Measurements from ENCODE around the gene FDXACB1.
A peak's percentile ranks its signal among the peaks of the same experiment; 100 is the strongest.

The FDXACB1 gene

GRCh38 chr11:111841370-111842053, 37.5 kb downstream of the FDXACB1 start:
- peak; percentile 84 for DNase-seq (ENCODE audit: low read depth)

- no peak for DNase-seq (ENCODE audit: low read depth)
Measured at GRCh38 chr11:111840143-111840542, 38.8 kb downstream of the FDXACB1 start.

GRCh38 chr11:111838054-111838453, 40.9 kb downstream of the FDXACB1 start:
- no peak for DNase-seq (ENCODE audit: low read depth)

- DNase-seq (ENCODE audit: low read depth), result no peak
Measured at GRCh38 chr11:111837366-111837891, 41.5 kb downstream of the FDXACB1 start.

- DNase-seq (ENCODE audit: low read depth), result no peak
Measured at GRCh38 chr11:111836721-111837120, 42.2 kb downstream of the FDXACB1 start.

GRCh38 chr11:111836162-111836561, 42.8 kb downstream of the FDXACB1 start:
- no peak for DNase-seq (ENCODE audit: low read depth)

GRCh38 chr11:111835665-111836064, 43.3 kb downstream of the FDXACB1 start:
- DNase-seq (ENCODE audit: low read depth), result no peak

GRCh38 chr11:111834432-111835163, 44.4 kb downstream of the FDXACB1 start:
- DNase-seq (ENCODE audit: low read depth), result no peak

- DNase-seq (ENCODE audit: low read depth), result no peak
Measured at GRCh38 chr11:111833524-111833923, 45.4 kb downstream of the FDXACB1 start.

- DNase-seq (ENCODE audit: low read depth), result no peak
Measured at GRCh38 chr11:111829185-111829968, 49.6 kb downstream of the FDXACB1 start.

GRCh38 chr11:111826322-111826950, 52.5 kb downstream of the FDXACB1 start:
- DNase-seq (ENCODE audit: low read depth), result no peak
